Measurements from ENCODE around the gene ARFRP1. TPM values are rescaled to one million over a fixed set of nuclear protein-coding genes. Genes with fewer than 3 reads are reported as not detected.
"Not testable (repeated sequence)": the region's sequence is repeated elsewhere in the genome, so short reads cannot be mapped to it uniquely, and the experiment has no call there.

Gene ARFRP1
- total RNA-seq, 2 experiments from 2014 or later = 53.3 to 82.1 TPM

DNA sequence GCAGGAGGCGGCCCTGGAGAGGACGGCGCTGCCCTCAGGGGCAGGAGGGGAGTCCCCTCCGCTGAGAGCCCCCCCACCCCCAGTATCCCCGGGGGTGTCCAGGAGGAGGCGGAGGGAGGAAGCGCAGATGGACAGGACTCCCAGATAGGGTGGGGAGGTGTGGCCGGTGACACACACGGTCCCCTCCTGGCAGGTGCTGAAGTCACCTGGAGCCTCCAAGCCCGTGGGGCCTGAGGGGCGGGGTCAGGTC lies 55.9 kb downstream of the ARFRP1 start:
- H3K4me3 ChIP-seq (ENCODE audit: low read depth, low read length, poor library complexity, severe bottlenecking) = no peak overlapping the region
- no peaks in the 10 kb centered on the region for H3K9me3 ChIP-seq (ENCODE audit: low read length)
- ChIA-PET POLR2A (no interaction called here), CTCF (ENCODE audit: unreplicated experiment) (no interaction called here)
- no peak for DNase-seq (ENCODE audit: low spot score)
- no peaks in the 10 kb centered on the region for H4K20me1 ChIP-seq (ENCODE audit: insufficient read depth, low read length)
- no peaks in the 10 kb centered on the region for H3K9me2 ChIP-seq (ENCODE audit: insufficient read depth, low read length)
- H3K4me2 ChIP-seq (ENCODE audit: low read length) = peak overlapping the region; percentile 36; the same call in 1 of the 2 replicates
- no peak for TF ChIP-seq EZH2phosphoT487 (IDR thresholded peaks at IDR 0.05; ENCODE audit: borderline replicate concordance, low read depth, low read length)
- TF ChIP-seq, protein P1, sequence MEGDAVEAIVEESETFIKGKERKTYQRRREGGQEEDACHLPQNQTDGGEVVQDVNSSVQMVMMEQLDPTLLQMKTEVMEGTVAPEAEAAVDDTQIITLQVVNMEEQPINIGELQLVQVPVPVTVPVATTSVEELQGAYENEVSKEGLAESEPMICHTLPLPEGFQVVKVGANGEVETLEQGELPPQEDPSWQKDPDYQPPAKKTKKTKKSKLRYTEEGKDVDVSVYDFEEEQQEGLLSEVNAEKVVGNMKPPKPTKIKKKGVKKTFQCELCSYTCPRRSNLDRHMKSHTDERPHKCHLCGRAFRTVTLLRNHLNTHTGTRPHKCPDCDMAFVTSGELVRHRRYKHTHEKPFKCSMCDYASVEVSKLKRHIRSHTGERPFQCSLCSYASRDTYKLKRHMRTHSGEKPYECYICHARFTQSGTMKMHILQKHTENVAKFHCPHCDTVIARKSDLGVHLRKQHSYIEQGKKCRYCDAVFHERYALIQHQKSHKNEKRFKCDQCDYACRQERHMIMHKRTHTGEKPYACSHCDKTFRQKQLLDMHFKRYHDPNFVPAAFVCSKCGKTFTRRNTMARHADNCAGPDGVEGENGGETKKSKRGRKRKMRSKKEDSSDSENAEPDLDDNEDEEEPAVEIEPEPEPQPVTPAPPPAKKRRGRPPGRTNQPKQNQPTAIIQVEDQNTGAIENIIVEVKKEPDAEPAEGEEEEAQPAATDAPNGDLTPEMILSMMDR (conservative IDR thresholded peaks at IDR 0.05; ENCODE audit: low read length) = no peak
- intact Hi-C loops (cut with micrococcal nuclease; ENCODE audit: unreplicated experiment) = no loop called here
- BruUV-seq (replicated peaks) = no TSS peak
- H3K27ac ChIP-seq (ENCODE audit: low read depth, low read length, poor library complexity, severe bottlenecking) = no peak overlapping the region
- peaks cover 7% of the 10 kb centered on the region for H3K4me1 ChIP-seq (ENCODE audit: insufficient read depth, low read length, poor library complexity, severe bottlenecking)
- H3K79me2 ChIP-seq (ENCODE audit: insufficient read depth, low read depth, low read length) = no peaks in the 10 kb centered on the region
- H3K36me3 ChIP-seq (ENCODE audit: insufficient read depth, low read length) = no peaks in the 10 kb centered on the region
- H2AFZ ChIP-seq (ENCODE audit: low read length) = no peak overlapping the region

DNA sequence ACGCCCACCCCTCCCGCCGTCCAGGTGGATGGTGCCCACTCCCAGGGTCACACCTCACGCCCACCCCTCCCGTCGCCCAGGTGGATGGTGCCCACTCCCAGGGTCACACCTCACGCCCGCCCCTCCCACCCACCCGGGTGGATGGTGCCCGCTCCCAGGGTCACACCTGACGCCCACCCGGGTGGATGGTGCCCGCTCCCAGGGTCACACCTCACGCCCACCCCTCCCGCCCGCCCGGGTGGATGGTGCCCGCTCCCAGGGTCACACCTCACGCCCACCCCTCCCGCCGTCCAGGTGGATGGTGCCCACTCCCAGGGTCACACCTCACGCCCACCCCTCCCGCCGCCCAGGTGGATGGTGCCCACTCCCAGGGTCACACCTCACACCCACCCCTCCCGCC lies 57.3 kb downstream of the ARFRP1 start:
- H3K36me3 ChIP-seq (ENCODE audit: insufficient read depth, low read length); H4K20me1 ChIP-seq (ENCODE audit: insufficient read depth, low read length); CTCF ChIA-PET (ENCODE audit: unreplicated experiment); H3K4me1 ChIP-seq (ENCODE audit: insufficient read depth, low read length, poor library complexity, severe bottlenecking); BruUV-seq (replicated peaks); H3K9me3 ChIP-seq (ENCODE audit: low read length); H3K9me2 ChIP-seq (ENCODE audit: insufficient read depth, low read length); H3K4me3 ChIP-seq (ENCODE audit: low read depth, low read length, poor library complexity, severe bottlenecking); H3K4me2 ChIP-seq (ENCODE audit: low read length); intact Hi-C loops (cut with micrococcal nuclease; ENCODE audit: unreplicated experiment); H2AFZ ChIP-seq (ENCODE audit: low read length); DNase-seq (ENCODE audit: low spot score); H3K27ac ChIP-seq (ENCODE audit: low read depth, low read length, poor library complexity, severe bottlenecking); H3K79me2 ChIP-seq (ENCODE audit: insufficient read depth, low read depth, low read length): not testable (repeated sequence)
- POLR2A ChIA-PET = interaction anchor here (0.7 kb wide), 2 partner anchors 8 to 308 kb away, joined by 3 to 4 read pairs; no protein-coding TSS in a partner anchor

DNA sequence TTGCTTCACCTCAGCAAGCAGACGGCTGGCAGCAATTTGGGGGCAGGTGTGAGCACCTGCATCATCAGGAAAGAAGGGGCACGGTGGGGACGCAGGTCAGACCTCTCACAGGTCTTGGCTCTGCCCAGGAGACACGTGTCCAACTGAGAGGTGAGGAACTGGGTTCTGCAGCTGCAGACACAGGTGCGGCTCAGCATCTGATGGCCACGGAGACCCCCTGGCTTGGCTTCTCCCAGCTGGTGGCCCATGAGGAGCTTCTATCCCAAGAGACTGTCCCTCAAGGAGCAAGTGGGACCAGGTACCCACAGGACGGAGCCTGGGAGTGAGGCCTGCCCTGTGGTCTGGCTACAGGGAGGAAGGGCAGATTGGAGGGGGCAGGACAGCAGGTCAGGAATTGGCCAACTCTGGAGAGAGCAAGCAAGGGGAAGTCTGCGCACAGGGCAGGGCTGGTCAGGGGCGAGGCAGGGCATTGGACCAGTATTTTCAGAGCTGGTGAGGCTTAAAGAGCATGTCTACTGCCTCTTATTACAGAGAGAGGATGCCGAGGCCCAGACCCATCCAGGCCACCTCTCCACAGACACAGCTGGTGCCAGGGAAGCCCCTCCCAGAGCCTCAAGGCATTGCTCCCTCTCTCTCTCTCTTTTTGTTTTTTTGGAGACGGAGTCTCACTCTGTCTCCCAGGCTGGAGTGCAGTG lies 58.7 kb downstream of the ARFRP1 start:
- peaks cover 7% of the 10 kb centered on the region for H3K4me1 ChIP-seq (ENCODE audit: insufficient read depth, low read length, poor library complexity, severe bottlenecking)
- ChIA-PET POLR2A (no interaction called here), CTCF (ENCODE audit: unreplicated experiment) (no interaction called here)
- H3K4me2 ChIP-seq (ENCODE audit: low read length) = no peak overlapping the region
- H3K27ac ChIP-seq (ENCODE audit: low read depth, low read length, poor library complexity, severe bottlenecking) = no peak overlapping the region
- H3K9me2 ChIP-seq (ENCODE audit: insufficient read depth, low read length) = no peaks in the 10 kb centered on the region
- no peaks in the 10 kb centered on the region for H3K79me2 ChIP-seq (ENCODE audit: insufficient read depth, low read depth, low read length)
- H2AFZ ChIP-seq (ENCODE audit: low read length) = no peak overlapping the region
- TF ChIP-seq, protein P1 (conservative IDR thresholded peaks at IDR 0.05; ENCODE audit: low read length) = no peak
- intact Hi-C loops (cut with micrococcal nuclease; ENCODE audit: unreplicated experiment) = no loop called here
- no TSS peak for BruUV-seq (replicated peaks)
- no peak overlapping the region for H3K4me3 ChIP-seq (ENCODE audit: low read depth, low read length, poor library complexity, severe bottlenecking)
- H3K36me3 ChIP-seq (ENCODE audit: insufficient read depth, low read length) = no peaks in the 10 kb centered on the region
- no peak for DNase-seq (ENCODE audit: low spot score)
- H4K20me1 ChIP-seq (ENCODE audit: insufficient read depth, low read length) = no peaks in the 10 kb centered on the region
- no peaks in the 10 kb centered on the region for H3K9me3 ChIP-seq (ENCODE audit: low read length)

Small RNA genes within 50 kb of the gene (small RNA-seq; reads per million reads assigned to genes)
- not detected for gene LIME1
- not detected for gene TNFRSF6B

Other genes starting within 250 kb of the ARFRP1 start
- gene KCNQ2, start 235.3 kb downstream of the ARFRP1 start, total RNA-seq (2014; rRNA removed; shearing (Covaris generic)) = not detected in 2 replicates
- not detected in 2 replicates for gene KCNQ2, start 235.3 kb downstream of the ARFRP1 start, total RNA-seq (2022)
- gene EEF1A2, start 208.9 kb downstream of the ARFRP1 start, total RNA-seq (2014; rRNA removed; shearing (Covaris generic)) = 0.22 and 0.36 TPM in 2 replicates
- gene EEF1A2, start 208.9 kb downstream of the ARFRP1 start, total RNA-seq (2022) = 0.92 TPM in 1 of 2 replicates, not detected in the other
- 16.5 and 34.9 TPM in 2 replicates for gene PPDPF, start 187.2 kb downstream of the ARFRP1 start, total RNA-seq (2014; rRNA removed; shearing (Covaris generic))
- gene PPDPF, start 187.2 kb downstream of the ARFRP1 start, total RNA-seq (2022) = 117 and 126 TPM in 2 replicates
- gene PTK6, start 170.6 kb downstream of the ARFRP1 start, total RNA-seq (2014; rRNA removed; shearing (Covaris generic)) = 0.05 and 0.13 TPM in 2 replicates
- 1.8 and 2.0 TPM in 2 replicates for gene PTK6, start 170.6 kb downstream of the ARFRP1 start, total RNA-seq (2022)
- gene SRMS, start 160.2 kb downstream of the ARFRP1 start, total RNA-seq (2014; rRNA removed; shearing (Covaris generic)) = not detected in 2 replicates
- 0.42 TPM in 1 of 2 replicates, not detected in the other for gene SRMS, start 160.2 kb downstream of the ARFRP1 start, total RNA-seq (2022)
- gene FNDC11, start 153.8 kb downstream of the ARFRP1 start, total RNA-seq (2014; rRNA removed; shearing (Covaris generic)) = 0.15 and 0.41 TPM in 2 replicates
- gene FNDC11, start 153.8 kb downstream of the ARFRP1 start, total RNA-seq (2022) = 2.1 and 3.0 TPM in 2 replicates
- 3.6 and 6.5 TPM in 2 replicates for gene HELZ2, start 133.7 kb downstream of the ARFRP1 start, total RNA-seq (2014; rRNA removed; shearing (Covaris generic))
- 8.3 and 8.6 TPM in 2 replicates for gene HELZ2, start 133.7 kb downstream of the ARFRP1 start, total RNA-seq (2022)
- 14.3 and 15.6 TPM in 2 replicates for gene GMEB2, start 80.9 kb downstream of the ARFRP1 start, total RNA-seq (2014; rRNA removed; shearing (Covaris generic))
- 15.0 and 15.6 TPM in 2 replicates for gene GMEB2, start 80.9 kb downstream of the ARFRP1 start, total RNA-seq (2022)
- 4.0 and 6.7 TPM in 2 replicates for gene STMN3, start 54.6 kb downstream of the ARFRP1 start, total RNA-seq (2014; rRNA removed; shearing (Covaris generic))
- 6.7 and 7.5 TPM in 2 replicates for gene STMN3, start 54.6 kb downstream of the ARFRP1 start, total RNA-seq (2022)
- 20.0 and 22.5 TPM in 2 replicates for gene RTEL1, start 49.7 kb downstream of the ARFRP1 start, total RNA-seq (2014; rRNA removed; shearing (Covaris generic))
- 47.2 and 55.0 TPM in 2 replicates for gene RTEL1, start 49.7 kb downstream of the ARFRP1 start, total RNA-seq (2022)
- gene TNFRSF6B, start 11.3 kb downstream of the ARFRP1 start, total RNA-seq (2014; rRNA removed; shearing (Covaris generic)) = 1.4 and 6.6 TPM in 2 replicates
- 1.0 TPM in 1 of 2 replicates, not detected in the other for gene TNFRSF6B, start 11.3 kb downstream of the ARFRP1 start, total RNA-seq (2022)
- gene ZGPAT, start 63 bp upstream of the ARFRP1 start, total RNA-seq (2014; rRNA removed; shearing (Covaris generic)) = 43.1 and 43.9 TPM in 2 replicates
- gene ZGPAT, start 63 bp upstream of the ARFRP1 start, total RNA-seq (2022) = 50.8 and 55.4 TPM in 2 replicates
- 66.3 and 76.4 TPM in 2 replicates for gene LIME1, start 28.7 kb upstream of the ARFRP1 start, total RNA-seq (2014; rRNA removed; shearing (Covaris generic))
- 67.9 and 75.6 TPM in 2 replicates for gene LIME1, start 28.7 kb upstream of the ARFRP1 start, total RNA-seq (2022)
- 69.8 and 77.9 TPM in 2 replicates for gene SLC2A4RG, start 31.8 kb upstream of the ARFRP1 start, total RNA-seq (2014; rRNA removed; shearing (Covaris generic))
- gene SLC2A4RG, start 31.8 kb upstream of the ARFRP1 start, total RNA-seq (2022) = 110 and 113 TPM in 2 replicates
- 0.57 and 1.3 TPM in 2 replicates for gene ZBTB46, start 123.3 kb upstream of the ARFRP1 start, total RNA-seq (2014; rRNA removed; shearing (Covaris generic))
- 0.67 and 1.1 TPM in 2 replicates for gene ZBTB46, start 123.3 kb upstream of the ARFRP1 start, total RNA-seq (2022)
- not detected in 2 replicates for gene ABHD16B, start 153.5 kb upstream of the ARFRP1 start, total RNA-seq (2014; rRNA removed; shearing (Covaris generic))
- 0.29 TPM in 1 of 2 replicates, not detected in the other for gene ABHD16B, start 153.5 kb upstream of the ARFRP1 start, total RNA-seq (2022)
- gene TPD52L2, start 157.3 kb upstream of the ARFRP1 start, total RNA-seq (2014; rRNA removed; shearing (Covaris generic)) = 27.2 and 28.6 TPM in 2 replicates
- 47.0 and 51.0 TPM in 2 replicates for gene TPD52L2, start 157.3 kb upstream of the ARFRP1 start, total RNA-seq (2022)
- 23.5 and 27.7 TPM in 2 replicates for gene DNAJC5, start 187.2 kb upstream of the ARFRP1 start, total RNA-seq (2014; rRNA removed; shearing (Covaris generic))
- 24.1 and 27.5 TPM in 2 replicates for gene DNAJC5, start 187.2 kb upstream of the ARFRP1 start, total RNA-seq (2022)
- 19.8 and 25.6 TPM in 2 replicates for gene UCKL1, start 248.4 kb upstream of the ARFRP1 start, total RNA-seq (2014; rRNA removed; shearing (Covaris generic))
- 42.6 and 43.0 TPM in 2 replicates for gene UCKL1, start 248.4 kb upstream of the ARFRP1 start, total RNA-seq (2022)